ENCODE data around the gene DNPEP.

The DNPEP gene

GRCh38 chr2:219387306-219388120, at the start of gene DNPEP:
TSS of gene DNPEP (minus strand) at chr2:219387912. CDS start at chr2:219387794, 118 bp downstream.
- peak; percentile 92 for DNase-seq (ENCODE audit: low read depth)

GRCh38 chr2:219437141-219437540, 49.4 kb upstream of the DNPEP start:
- DNase-seq (ENCODE audit: low read depth) = no peak

- DNase-seq (ENCODE audit: low read depth) = no peak
Observed at GRCh38 chr2:219436491-219436890, 48.8 kb upstream of the DNPEP start.

GRCh38 chr2:219435701-219436100, 48.0 kb upstream of the DNPEP start:
- no peak for DNase-seq (ENCODE audit: low read depth)

GRCh38 chr2:219434718-219435525, 47.2 kb upstream of the DNPEP start, which contains the start of gene SPEG:
TSS of gene SPEG (plus strand) at chr2:219434843. CDS start at chr2:219434978, 135 bp downstream.
- no peak for DNase-seq (ENCODE audit: low read depth)

GRCh38 chr2:219434468-219434717, 46.7 kb upstream of the DNPEP start:
- no peak for DNase-seq (ENCODE audit: low read depth)

- peak; percentile 50 for DNase-seq (ENCODE audit: low read depth)
Observed at GRCh38 chr2:219433666-219434467, 46.2 kb upstream of the DNPEP start.

- peak; percentile 51 for DNase-seq (ENCODE audit: low read depth)
Observed at GRCh38 chr2:219430633-219431615, 43.2 kb upstream of the DNPEP start.

GRCh38 chr2:219429958-219430606, 42.4 kb upstream of the DNPEP start:
- DNase-seq (ENCODE audit: low read depth) = no peak

GRCh38 chr2:219428469-219428868, 40.8 kb upstream of the DNPEP start:
- DNase-seq (ENCODE audit: low read depth) = no peak

- no peak for DNase-seq (ENCODE audit: low read depth)
Observed at GRCh38 chr2:219426534-219427136, 38.9 kb upstream of the DNPEP start.

GRCh38 chr2:219426068-219426443, 38.3 kb upstream of the DNPEP start:
- DNase-seq (ENCODE audit: low read depth) = no peak

- no peak for DNase-seq (ENCODE audit: low read depth)
Observed at GRCh38 chr2:219425238-219426067, 37.7 kb upstream of the DNPEP start.

- no peak for DNase-seq (ENCODE audit: low read depth)
Observed at GRCh38 chr2:219423652-219424377, 36.1 kb upstream of the DNPEP start.

GRCh38 chr2:219422952-219423534, 35.3 kb upstream of the DNPEP start:
- DNase-seq (ENCODE audit: low read depth) = no peak

- DNase-seq (ENCODE audit: low read depth) = no peak
Observed at GRCh38 chr2:219421323-219421722, 33.6 kb upstream of the DNPEP start.

GRCh38 chr2:219420687-219421086, 33.0 kb upstream of the DNPEP start:
- no peak for DNase-seq (ENCODE audit: low read depth)

All from ELR (cell line).